ENCODE results near the gene TCFL5.

Gene TCFL5

DNA sequence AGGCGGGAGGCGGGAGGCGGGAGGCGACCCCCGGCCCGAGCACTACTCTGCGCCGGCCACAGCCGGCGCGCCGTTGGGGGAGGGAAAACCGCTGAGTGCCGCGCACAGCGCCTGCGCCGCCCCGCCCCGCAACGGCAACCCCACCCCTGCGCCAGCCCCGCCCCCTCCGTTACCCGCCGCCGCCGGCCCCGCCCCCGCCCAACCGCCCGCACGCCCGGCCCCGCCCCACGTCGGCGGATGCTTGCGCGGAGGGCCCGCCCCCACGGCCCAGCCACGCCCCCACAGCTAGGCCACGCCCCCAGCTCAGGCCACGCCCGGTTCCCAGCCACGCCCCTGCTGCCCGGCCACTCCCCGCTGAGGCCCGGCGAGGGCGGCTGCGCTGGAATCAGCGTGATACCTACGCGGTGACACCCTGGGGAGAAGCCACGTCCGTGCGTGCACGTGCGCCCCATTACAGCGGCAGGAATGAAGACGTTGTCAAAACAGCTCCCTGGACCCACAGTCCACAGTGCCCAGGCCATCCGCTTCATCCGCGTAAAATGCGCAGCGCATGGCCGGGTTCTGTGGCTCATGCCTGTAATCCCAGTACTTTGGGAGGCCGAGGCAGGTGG lies at the start of gene TCFL5:
Gene TCFL5, minus strand, starts transcription at position 97 of the 611 bp plus-strand sequence. CDS start 152 bp downstream, outside the sequence.
- peak; percentile 69 to 85 for DNase-seq (ENCODE audit: extremely low read depth in 1 of 2, low read depth in 1 of 2)

DNA sequence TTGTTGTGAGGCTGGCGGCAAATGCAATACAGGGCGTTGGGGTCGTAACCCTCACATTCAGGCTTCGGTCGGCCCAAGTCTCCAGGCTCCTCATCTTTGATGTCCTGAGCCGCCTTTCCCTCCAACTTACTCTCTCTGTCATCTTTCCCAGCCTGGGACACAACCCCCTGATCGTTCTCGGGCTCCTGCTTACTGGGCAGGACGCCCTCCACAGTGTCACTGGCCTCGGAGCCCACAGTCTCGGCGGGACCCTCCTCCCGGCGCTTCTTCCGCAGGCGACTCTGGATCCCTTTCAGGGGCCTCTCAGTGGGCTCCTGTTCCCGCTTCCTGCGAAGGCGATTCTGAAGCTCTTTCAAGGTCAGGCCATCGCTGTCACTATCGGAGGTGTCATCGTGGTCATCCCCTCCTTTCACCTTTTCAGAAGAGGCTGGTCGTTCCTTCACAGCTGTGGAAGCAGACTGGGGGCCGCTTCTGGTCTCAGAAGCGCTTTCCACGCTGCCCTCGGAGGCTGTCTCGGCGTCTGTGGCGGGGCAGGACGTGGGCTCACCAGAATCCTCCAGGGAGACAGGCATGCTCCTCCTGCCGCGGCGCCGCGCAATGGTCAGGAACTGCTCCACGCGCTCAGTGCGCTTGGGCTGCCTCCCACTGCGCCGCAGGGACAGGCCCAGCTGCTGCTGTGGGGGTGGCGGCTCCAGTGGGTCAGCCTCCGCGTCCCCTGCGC lies 49.3 kb upstream of the TCFL5 start:
- no peak for DNase-seq (ENCODE audit: extremely low read depth in 1 of 2, low read depth in 1 of 2)

DNA sequence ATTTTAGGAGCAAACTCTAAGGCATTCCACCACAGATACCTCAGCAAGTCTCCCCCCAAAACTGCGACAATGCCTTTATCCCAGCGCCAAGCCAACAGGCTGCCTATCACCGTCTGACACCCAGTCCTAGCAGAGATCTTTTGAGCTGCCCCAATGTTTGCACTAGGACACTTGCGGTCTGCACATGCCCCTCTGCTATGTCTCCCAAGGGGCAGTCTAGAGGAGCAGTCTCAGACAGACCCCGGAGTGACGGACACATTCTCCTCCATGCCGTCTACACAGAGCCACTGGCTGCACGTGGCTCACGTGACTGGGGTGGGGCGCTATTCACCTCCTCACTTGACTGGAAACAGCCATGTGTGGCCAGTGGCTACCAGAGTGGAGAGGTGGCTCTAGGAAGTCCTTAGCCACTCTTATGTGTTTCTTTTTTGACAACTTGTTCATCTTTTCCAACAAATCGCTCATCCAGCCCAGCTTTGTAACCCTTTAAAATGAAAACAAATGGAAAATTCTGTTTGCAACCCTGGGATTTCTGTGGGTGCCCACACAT lies 48.7 kb upstream of the TCFL5 start:
- DNase-seq (ENCODE audit: extremely low read depth in 1 of 2, low read depth in 1 of 2) = no peak

- DNase-seq (ENCODE audit: extremely low read depth in 1 of 2, low read depth in 1 of 2) = no peak
These were observed 47.6 kb upstream of the TCFL5 start for GRCh38 chr20:62908971-62909791.

DNA sequence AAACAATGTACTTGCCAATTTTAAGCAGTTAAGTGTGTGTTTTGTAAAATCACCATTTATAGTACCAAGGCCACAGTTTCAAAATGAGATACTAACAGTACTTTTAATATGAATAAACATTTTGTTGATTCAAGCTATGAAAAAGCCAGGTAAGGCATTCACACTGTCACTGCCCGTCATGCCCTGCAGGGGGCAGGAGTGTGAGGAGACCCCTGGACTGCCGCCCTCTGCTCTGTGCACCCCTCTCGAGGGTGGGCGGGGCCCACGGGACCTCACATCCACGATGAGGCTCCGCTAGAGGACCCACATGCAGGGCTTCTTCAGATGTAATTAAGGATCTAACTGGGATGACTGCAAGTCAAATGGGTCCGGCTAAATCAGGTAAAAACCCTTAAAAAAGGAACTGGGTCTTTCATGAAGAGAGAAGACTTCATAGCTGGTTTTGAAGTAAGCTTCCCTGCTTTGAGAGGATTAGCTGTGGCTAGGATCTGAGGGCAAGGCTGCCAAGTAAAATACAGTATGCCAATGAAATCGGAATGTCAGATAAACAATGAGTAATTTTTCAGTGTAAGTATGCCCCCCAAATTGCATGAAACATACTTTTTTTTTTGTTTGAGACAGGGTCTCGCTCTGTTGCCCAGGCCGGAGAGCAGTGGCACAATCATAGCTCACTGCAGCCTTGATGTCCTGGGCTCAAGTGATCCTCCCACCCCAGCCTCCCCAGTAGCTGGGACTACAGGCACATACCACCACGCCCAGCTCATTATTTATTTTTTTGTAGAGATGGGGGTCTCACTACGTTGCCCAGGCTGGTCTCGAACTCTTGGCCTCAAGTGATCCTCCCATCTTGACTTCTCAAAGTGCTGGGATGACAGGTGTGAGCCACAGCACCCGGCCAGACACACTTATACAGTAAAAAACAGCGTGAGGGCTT lies 46.0 kb upstream of the TCFL5 start:
- peak in 1 of 2 donors; percentile 43 for DNase-seq (ENCODE audit: extremely low read depth in 1 of 2, low read depth in 1 of 2)

- DNase-seq (ENCODE audit: extremely low read depth in 1 of 2, low read depth in 1 of 2) = no peak
These were observed 45.2 kb upstream of the TCFL5 start for GRCh38 chr20:62906647-62907375.

GRCh38 chr20:62906209-62906608 lies 44.6 kb upstream of the TCFL5 start:
- DNase-seq (ENCODE audit: extremely low read depth in 1 of 2, low read depth in 1 of 2) = no peak

DNA sequence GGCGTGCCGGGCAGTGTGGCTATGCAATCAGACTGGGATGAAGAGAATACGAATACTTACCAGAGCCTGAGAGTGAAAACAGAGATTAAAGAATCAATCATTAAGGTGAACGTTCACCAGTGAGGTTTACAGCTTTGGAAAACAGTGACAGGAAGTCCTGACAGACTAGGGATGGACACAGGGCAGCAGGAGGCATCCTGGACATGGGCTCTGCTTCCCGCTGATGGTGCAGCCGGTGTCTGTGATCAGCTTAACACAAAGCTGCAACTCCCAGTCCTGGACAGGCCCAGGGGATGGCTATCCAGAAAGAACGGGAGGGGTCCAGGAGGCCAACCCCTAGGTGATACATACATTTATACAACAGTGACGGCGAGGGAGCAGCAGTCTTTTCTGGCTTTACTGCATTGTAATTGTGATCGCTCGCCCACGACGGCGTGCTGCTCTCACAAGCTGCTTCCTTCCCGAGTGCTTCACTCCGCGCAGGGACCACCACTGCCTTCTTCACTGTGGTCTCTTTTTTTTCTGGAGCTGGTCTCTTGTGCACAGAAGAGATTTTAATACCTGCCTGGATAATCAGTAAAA lies 44.0 kb upstream of the TCFL5 start:
- no peak for DNase-seq (ENCODE audit: extremely low read depth in 1 of 2, low read depth in 1 of 2)

GRCh38 chr20:62902926-62903615 lies 41.4 kb upstream of the TCFL5 start:
- no peak for DNase-seq (ENCODE audit: extremely low read depth in 1 of 2, low read depth in 1 of 2)

- DNase-seq (ENCODE audit: extremely low read depth in 1 of 2, low read depth in 1 of 2) = no peak
These were observed 40.3 kb upstream of the TCFL5 start for GRCh38 chr20:62901891-62902290.

DNA sequence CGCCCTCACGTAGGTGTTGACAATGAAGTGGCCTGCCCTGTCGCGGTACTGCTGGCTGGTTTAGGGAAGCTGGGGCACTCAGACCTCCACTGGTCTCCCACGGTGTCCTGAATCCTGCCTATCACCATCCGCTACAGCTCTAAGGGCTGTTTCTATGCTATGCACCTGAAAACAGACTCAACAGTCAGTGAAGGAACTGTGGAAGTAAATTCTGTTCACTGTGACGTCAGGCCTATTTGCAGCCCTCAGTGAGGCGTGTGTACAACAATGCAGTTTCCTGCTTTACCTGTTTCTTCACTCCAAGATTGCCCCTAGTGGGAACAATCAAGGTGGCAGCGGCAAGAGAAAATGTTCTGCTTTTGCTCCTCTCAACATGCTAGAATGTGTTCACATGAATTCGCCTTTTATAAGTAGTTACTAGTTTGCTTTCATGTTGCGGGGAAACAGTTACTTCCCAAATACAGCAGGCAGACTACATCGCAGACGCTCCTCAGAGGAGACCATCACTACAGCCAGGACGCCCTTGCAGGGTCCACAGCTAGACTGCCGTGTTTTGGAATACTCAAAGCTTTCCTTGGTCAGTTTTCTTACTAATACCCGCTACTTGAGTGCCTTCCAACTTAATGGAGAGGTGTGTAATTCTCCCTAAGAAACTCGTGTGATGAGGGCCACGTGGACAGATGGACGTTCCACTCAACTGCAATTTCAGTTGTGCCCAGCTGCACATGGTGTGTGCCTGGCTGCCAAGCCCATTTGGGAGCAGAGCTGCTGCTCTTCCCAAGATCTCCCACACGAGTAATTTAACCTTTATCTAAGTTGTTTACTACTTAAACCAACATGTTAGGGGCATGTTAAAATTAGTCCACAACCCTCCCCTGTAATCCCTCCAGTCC lies 39.3 kb upstream of the TCFL5 start:
- DNase-seq (ENCODE audit: extremely low read depth in 1 of 2, low read depth in 1 of 2) = no peak

GRCh38 chr20:62900052-62900691 lies 38.5 kb upstream of the TCFL5 start:
- DNase-seq (ENCODE audit: extremely low read depth in 1 of 2, low read depth in 1 of 2) = peak in 1 of 2 donors; percentile 48

GRCh38 chr20:62899633-62900051 lies 38.0 kb upstream of the TCFL5 start:
- no peak for DNase-seq (ENCODE audit: extremely low read depth in 1 of 2, low read depth in 1 of 2)

- DNase-seq (ENCODE audit: extremely low read depth in 1 of 2, low read depth in 1 of 2) = peak in 1 of 2 donors; percentile 37
These were observed 37.5 kb upstream of the TCFL5 start for GRCh38 chr20:62898970-62899632.

DNA sequence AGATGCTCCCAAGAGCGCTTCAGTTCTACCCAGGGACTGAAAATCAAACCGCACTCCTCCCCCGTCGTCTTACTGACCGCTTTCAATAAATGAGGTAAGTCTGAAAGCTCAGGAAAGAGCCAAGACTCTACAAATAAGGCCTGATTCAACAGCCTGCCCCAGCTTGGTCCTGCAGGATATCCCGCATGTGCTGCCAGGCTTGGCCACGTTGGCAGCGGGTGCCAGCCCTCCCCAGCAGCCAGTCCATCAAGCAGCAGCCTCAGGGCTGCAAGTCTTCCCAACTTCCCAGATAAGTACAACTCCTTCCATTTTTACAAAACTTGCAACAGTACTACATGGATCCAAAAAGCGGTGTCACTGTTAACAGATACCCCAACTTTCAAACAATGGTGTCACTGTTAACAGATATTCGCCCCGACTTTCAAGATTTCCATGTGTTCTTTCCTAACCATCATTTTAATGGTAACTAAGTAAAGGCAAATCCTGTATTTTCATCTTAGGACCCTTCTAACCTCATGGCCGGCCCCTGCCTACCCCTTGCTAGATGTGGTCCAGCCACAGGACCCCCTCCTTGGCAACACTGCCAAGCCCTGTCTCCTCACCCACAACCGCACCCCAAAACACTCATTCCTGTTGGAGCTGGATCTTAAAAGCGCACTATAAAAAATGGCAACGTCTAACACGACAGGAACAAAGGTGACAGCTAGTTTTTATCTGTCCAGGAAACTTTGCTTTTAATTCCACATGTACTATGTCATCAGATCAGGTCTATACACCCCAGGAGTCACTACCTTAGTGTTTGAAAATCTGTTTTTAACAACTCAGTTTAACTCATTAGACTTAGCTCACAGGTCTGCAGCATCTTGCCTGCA lies 36.7 kb upstream of the TCFL5 start:
- DNase-seq (ENCODE audit: extremely low read depth in 1 of 2, low read depth in 1 of 2) = no peak

GRCh38 chr20:62897666-62898065 lies 36.0 kb upstream of the TCFL5 start:
- DNase-seq (ENCODE audit: extremely low read depth in 1 of 2, low read depth in 1 of 2) = no peak

Measured in stimulated activated CD8-positive, alpha-beta memory T cell treated with anti-CD3 and anti-CD28 coated beads, Interleukin-7, amount 100 ng/mL, for 48 hours (primary cell).